Astrocyte of the spinal cord (primary cell): ENCODE results near the gene BRD2.
A peak's percentile ranks its signal among the peaks of the same experiment; 100 is the strongest.

Experiments used
- DNase-seq: peaks from one replicate; pipeline ENCODE4 v3.0.0; 2011; ENCODE audit warnings: low read depth, low spot score
- H3K4me3 ChIP-seq: 2 replicates; pipeline ENCODE4 v1.5.1; 2011; ENCODE audit warnings: low read depth, mild to moderate bottlenecking, low read length, moderate library complexity
- in situ Hi-C: cut with HindIII; loops from 2 replicates; pipeline ENCODE4 v1.10.0; 2017; ENCODE audit warnings: low sequenced_read_pairs
- TF ChIP-seq, protein P1 (sequence below): IDR thresholded peaks from 2 replicates; pipeline ENCODE4 v1.5.1; 2012; ENCODE audit warnings: low read depth, mild to moderate bottlenecking, low read length, inconsistent platforms

The BRD2 gene

DNA sequence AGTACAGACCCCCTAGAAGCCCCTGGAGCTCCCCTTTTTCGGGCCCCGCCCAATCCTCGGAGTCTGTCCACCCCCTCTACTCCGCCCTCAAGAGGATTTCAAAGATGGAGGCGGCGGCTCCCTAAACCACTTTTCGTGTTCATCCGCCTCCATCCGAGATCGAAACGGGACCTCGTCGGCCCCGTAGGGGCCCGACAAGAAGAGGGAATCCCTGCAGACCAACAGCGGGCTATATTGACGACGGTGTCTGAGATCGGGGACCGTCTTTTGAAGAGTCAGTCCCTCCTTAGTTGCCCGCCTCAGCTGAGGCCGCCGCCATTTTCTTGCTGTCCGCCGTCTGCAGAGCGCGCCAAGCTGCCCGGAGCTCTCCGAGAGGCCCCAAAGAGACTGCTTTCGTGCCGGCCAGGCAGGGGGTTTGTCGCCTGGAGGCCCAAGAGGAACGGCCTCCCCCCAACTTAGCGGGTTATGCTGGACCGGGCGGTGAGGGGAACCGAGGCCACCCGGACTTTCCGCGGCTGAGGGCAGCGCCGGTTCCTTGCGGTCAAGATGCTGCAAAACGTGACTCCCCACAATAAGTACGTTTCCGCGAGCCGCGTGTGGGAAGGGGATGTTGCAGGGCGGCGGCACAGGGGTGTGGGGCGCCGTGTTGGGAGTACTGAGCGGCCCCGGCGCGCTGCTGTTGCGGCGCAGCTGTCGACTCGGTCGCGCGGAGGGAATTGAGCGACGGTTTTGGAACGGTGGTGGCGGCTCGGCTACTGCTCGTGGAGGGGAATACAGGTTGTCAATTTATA is 4.2 kb downstream of the BRD2 start:
- in situ Hi-C loops, result loop anchor here (10.0 kb wide), 1 partner anchor 128 kb away; the partner anchor contains the start of gene PSMB8
- DNase-seq, result no peak
- TF ChIP-seq, protein P1, sequence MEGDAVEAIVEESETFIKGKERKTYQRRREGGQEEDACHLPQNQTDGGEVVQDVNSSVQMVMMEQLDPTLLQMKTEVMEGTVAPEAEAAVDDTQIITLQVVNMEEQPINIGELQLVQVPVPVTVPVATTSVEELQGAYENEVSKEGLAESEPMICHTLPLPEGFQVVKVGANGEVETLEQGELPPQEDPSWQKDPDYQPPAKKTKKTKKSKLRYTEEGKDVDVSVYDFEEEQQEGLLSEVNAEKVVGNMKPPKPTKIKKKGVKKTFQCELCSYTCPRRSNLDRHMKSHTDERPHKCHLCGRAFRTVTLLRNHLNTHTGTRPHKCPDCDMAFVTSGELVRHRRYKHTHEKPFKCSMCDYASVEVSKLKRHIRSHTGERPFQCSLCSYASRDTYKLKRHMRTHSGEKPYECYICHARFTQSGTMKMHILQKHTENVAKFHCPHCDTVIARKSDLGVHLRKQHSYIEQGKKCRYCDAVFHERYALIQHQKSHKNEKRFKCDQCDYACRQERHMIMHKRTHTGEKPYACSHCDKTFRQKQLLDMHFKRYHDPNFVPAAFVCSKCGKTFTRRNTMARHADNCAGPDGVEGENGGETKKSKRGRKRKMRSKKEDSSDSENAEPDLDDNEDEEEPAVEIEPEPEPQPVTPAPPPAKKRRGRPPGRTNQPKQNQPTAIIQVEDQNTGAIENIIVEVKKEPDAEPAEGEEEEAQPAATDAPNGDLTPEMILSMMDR, result no peak
- peak overlapping the region; percentile 80 for H3K4me3 ChIP-seq

DNA sequence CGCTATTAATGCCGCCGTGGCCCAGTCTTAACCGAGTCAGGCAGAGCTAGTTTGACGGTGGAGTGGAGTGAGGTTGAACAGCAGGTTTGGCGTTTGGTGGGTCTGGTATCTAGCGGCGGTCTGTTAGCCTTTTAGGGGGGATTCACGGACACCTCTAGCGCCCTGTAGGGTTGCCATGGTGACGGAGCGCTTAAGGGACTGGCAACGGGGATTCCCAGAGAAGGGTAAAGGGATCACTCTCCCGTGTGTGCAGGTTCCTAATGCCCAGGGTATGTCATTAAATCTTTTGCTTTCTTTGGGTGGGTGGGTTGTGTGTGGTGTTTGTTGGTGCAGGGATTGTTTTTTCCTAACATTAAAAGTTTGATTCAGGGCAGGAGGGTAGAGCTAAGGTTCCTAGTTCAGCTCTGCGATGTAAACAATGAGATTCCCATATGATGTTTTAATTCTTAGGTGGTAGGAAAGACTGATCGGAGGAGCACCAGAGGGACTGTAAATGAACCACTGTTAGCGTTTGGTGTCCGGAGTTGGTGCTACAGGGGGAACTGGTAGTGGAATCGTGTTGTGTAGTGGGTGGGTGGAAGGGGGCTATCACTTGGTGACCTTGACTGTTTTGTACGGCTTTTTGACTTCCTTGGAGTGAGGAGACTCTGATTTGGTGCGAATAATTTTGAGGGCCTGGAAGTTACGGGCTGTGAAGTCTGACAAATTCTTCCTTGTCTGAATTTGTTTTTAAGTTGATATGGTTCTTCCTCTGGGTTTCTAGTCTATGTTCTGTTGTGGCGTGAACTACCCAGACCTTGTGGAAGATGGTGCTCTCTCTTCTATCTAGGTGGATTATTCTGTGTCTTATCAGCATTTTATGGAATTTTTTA is 5.0 kb downstream of the BRD2 start:
- in situ Hi-C loops, result loop anchor here (10.0 kb wide), 1 partner anchor 129 kb away; the partner anchor contains the start of gene PSMB8
- TF ChIP-seq, protein P1, result no peak
- DNase-seq, result no peak
- peak overlapping the region; percentile 80 for H3K4me3 ChIP-seq

DNA sequence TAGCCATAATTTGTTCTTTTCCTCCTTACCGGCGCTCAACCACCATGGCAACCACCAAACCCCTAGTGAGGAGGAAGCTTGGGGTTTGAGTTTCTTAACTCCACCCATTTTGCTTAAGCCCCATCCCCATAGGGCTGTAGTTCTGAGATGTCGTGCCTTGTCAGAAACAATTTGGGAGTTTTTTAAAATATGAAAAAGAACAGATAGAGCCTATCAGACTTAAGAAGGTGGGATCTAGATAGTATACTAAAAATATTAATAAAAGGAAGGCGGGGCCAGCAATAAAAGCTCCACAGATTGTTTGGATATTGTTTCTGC is 5.6 kb downstream of the BRD2 start:
- TF ChIP-seq, protein P1, result no peak
- in situ Hi-C loops, result loop anchor here (10.0 kb wide), 1 partner anchor 129 kb away; the partner anchor contains the start of gene PSMB8
- DNase-seq, result peak; percentile 64
- peak overlapping the region; percentile 80 for H3K4me3 ChIP-seq

DNA sequence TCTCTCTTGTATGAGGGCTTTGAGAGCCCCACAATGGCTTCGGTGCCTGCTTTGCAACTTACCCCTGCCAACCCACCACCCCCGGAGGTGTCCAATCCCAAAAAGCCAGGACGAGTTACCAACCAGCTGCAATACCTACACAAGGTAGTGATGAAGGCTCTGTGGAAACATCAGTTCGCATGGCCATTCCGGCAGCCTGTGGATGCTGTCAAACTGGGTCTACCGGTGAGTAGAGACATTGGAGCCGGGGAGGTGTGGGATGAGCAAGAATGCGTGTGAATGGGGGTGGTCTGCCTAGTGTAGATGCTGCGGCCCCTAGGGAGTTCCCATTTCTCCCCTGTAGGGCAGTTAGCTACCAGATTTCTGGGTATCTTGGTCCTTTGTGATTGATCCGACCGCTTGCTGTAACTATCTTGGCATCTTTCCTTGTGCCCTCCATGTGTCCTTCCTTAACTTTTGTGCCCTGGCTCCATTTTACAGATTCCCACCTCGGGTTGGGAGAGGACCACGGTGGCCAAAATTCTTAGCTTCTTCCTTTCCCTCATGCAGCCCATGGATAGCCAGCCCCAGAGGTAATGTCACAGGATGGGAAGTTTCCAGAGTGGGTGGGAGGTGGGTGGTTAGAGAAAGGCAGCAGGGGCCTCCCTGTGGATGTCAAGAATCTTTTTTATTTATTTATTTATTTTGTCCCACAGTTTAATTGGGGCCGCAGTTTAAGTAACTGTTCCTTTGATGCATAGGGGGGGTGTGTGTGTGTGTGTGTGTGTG is 6.3 kb downstream of the BRD2 start:
- in situ Hi-C loops, result loop anchor here (10.0 kb wide), 1 partner anchor 130 kb away; the partner anchor contains the start of gene PSMB8
- DNase-seq, result no peak
- TF ChIP-seq, protein P1, result no peak
- H3K4me3 ChIP-seq, result peak overlapping the region; percentile 80

DNA sequence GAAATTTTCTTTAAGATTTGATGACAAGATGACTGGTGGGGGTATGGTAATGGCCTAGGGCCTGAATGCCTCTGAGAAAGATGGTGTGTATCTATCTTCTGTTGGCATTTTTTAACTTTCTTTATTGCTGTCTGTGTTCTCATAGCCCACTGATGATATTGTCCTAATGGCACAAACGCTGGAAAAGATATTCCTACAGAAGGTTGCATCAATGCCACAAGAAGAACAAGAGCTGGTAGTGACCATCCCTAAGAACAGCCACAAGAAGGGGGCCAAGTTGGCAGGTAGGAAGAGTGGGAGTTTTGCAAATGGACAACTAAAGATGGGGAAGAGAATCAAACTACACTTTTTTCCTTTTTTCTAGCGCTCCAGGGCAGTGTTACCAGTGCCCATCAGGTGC is 7.5 kb downstream of the BRD2 start:
- TF ChIP-seq, protein P1, result no peak
- peak overlapping the region; percentile 80 for H3K4me3 ChIP-seq
- no peak for DNase-seq
- in situ Hi-C loops, result loop anchor here (10.0 kb wide), 1 partner anchor 131 kb away; the partner anchor contains the start of gene PSMB8
